ENCODE results near the gene LSMEM2.

The LSMEM2 gene

GRCh38 chr3:50278880-50279224 is at the start of gene LSMEM2:
TSS of gene LSMEM2 (plus strand) at chr3:50279087. CDS start at chr3:50279114, 27 bp downstream.
- Histone ChIP-seq H3K9ac (ENCODE audit: low read length) (no peak within 1 kb of the TSS), H4K20me1 (ENCODE audit: low read depth, low read length) (no peaks in the 10 kb centered on the region)
- TF ChIP-seq EZH2phosphoT487 (conservative IDR thresholded peaks at IDR 0.05; ENCODE audit: low read length) (no peak), CTCF (IDR thresholded peaks at IDR 0.05; ENCODE audit: insufficient read depth, low read length, poor library complexity, severe bottlenecking) (no peak)

GRCh38 chr3:50229490-50229889 is 49.4 kb upstream of the LSMEM2 start:
- Histone ChIP-seq H3K9me2 (replicated peaks; ENCODE audit: insufficient read depth, low read length) (no peaks in the 10 kb centered on the region), H3K4me3 (ENCODE audit: insufficient read depth, low read length, poor library complexity, severe bottlenecking) (no peak overlapping the region), H3K27ac (ENCODE audit: low read depth, low read length) (no peak overlapping the region), H3K36me3 (ENCODE audit: low read length) (no peaks in the 10 kb centered on the region), H3K9ac (ENCODE audit: low read length) (peak overlapping the region; percentile 16; the same call in 1 of the 2 replicates), H3K9me3 (ENCODE audit: insufficient read depth, low read length) (no peaks in the 10 kb centered on the region), H3K79me2 (ENCODE audit: insufficient read depth, low read length) (no peaks in the 10 kb centered on the region), H3K27me3 (ENCODE audit: low read length) (no peaks in the 10 kb centered on the region), H3K4me2 (ENCODE audit: low read depth, low read length, poor library complexity, severe bottlenecking) (no peak overlapping the region), H4K20me1 (ENCODE audit: low read depth, low read length) (no peaks in the 10 kb centered on the region), H2AFZ (ENCODE audit: low read depth, low read length, severe bottlenecking) (no peak overlapping the region), H3F3A (ENCODE audit: insufficient read depth) (no peaks in the 10 kb centered on the region)
- TF ChIP-seq EZH2phosphoT487 (conservative IDR thresholded peaks at IDR 0.05; ENCODE audit: low read length) (no peak), CTCF (IDR thresholded peaks at IDR 0.05; ENCODE audit: insufficient read depth, low read length, poor library complexity, severe bottlenecking) (no peak)

More at GRCh38 chr3:50278880-50279224, at the start of gene LSMEM2:
- Histone ChIP-seq H3K27ac (ENCODE audit: low read depth, low read length) (no peak within 1 kb of the TSS), H3K27me3 (ENCODE audit: low read length) (no peaks in the 10 kb centered on the region), H3F3A (ENCODE audit: insufficient read depth) (no peaks in the 10 kb centered on the region), H3K79me2 (ENCODE audit: insufficient read depth, low read length) (no peaks in the 10 kb centered on the region), H3K9me2 (replicated peaks; ENCODE audit: insufficient read depth, low read length) (no peaks in the 10 kb centered on the region), H2AFZ (ENCODE audit: low read depth, low read length, severe bottlenecking) (no peak within 1 kb of the TSS), H3K9me3 (ENCODE audit: insufficient read depth, low read length) (no peaks in the 10 kb centered on the region), H3K36me3 (ENCODE audit: low read length) (no peaks in the 10 kb centered on the region), H3K4me3 (ENCODE audit: insufficient read depth, low read length, poor library complexity, severe bottlenecking) (no peak within 1 kb of the TSS), H3K4me2 (ENCODE audit: low read depth, low read length, poor library complexity, severe bottlenecking) (no peak within 1 kb of the TSS)

- Histone ChIP-seq H3K9me2 (replicated peaks; ENCODE audit: insufficient read depth, low read length) (no peaks in the 10 kb centered on the region), H3K79me2 (ENCODE audit: insufficient read depth, low read length) (no peaks in the 10 kb centered on the region), H3K27ac (ENCODE audit: low read depth, low read length) (no peak overlapping the region), H3K27me3 (ENCODE audit: low read length) (no peaks in the 10 kb centered on the region), H3K4me3 (ENCODE audit: insufficient read depth, low read length, poor library complexity, severe bottlenecking) (no peak overlapping the region), H4K20me1 (ENCODE audit: low read depth, low read length) (no peaks in the 10 kb centered on the region), H3K36me3 (ENCODE audit: low read length) (no peaks in the 10 kb centered on the region), H3K4me2 (ENCODE audit: low read depth, low read length, poor library complexity, severe bottlenecking) (peak overlapping the region; percentile 9), H3F3A (ENCODE audit: insufficient read depth) (no peaks in the 10 kb centered on the region), H2AFZ (ENCODE audit: low read depth, low read length, severe bottlenecking) (no peak overlapping the region), H3K9ac (ENCODE audit: low read length) (peak overlapping the region; percentile 16), H3K9me3 (ENCODE audit: insufficient read depth, low read length) (no peaks in the 10 kb centered on the region)
- no peak for TF ChIP-seq EZH2phosphoT487 (conservative IDR thresholded peaks at IDR 0.05; ENCODE audit: low read length)
- no peak for TF ChIP-seq CTCF (IDR thresholded peaks at IDR 0.05; ENCODE audit: insufficient read depth, low read length, poor library complexity, severe bottlenecking)
These were observed 48.6 kb upstream of the LSMEM2 start for GRCh38 chr3:50230104-50230793.
